GM21723 (cell line): Measurements from ENCODE around the gene DCBLD2.
"Not testable (repeated sequence)": the region's sequence is repeated elsewhere in the genome, so short reads cannot be mapped to it uniquely, and the experiment has no call there.

Source experiments
- ATAC-seq: cut with Tn5 transposase; IDR thresholded peaks from one replicate; pipeline ENCODE4 v1.9.1; 2021; ENCODE audit warnings: mild to moderate bottlenecking, moderate library complexity; ENCODE audit not compliant: unreplicated experiment

Gene DCBLD2

DNA sequence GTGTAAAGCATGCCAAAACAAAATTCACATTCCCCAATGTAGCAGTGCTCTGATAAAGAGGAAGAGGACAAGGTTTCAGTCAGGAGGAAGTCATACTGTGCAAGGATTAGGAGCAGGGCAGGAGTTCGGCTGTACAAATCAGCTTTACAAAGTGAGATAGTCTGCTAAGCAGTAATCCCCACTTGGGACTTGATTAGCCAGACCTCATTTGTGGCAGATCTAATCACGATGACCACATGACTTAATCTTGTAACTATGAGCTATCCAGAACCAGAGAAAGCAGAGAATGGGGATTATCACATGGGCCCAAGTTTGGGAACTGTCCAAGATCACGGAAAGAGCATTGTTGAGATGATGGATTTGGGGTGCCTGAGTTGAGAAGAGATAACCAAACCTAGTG lies 7.8 kb downstream of the DCBLD2 start:
- no peak for ATAC-seq

DNA sequence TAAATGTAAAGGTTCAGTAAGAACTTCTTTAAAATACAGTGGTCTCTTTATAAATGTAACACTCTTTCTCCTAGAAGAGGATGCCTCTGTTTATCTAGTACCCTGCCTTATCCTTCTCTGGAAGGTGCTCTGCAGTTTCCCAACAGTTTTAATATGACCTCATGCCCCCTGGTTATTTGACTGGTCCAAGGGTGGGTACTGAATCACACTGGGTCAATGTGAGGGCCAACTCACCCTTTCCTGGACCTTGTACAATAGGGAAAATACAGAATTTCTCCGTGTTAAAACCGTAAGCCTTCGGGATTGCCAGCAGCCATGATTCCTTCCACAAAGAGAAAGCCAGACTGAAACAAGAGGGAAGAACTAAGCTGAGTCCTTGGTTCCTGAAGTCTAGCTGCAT lies 9.2 kb downstream of the DCBLD2 start:
- no peak for ATAC-seq

DNA sequence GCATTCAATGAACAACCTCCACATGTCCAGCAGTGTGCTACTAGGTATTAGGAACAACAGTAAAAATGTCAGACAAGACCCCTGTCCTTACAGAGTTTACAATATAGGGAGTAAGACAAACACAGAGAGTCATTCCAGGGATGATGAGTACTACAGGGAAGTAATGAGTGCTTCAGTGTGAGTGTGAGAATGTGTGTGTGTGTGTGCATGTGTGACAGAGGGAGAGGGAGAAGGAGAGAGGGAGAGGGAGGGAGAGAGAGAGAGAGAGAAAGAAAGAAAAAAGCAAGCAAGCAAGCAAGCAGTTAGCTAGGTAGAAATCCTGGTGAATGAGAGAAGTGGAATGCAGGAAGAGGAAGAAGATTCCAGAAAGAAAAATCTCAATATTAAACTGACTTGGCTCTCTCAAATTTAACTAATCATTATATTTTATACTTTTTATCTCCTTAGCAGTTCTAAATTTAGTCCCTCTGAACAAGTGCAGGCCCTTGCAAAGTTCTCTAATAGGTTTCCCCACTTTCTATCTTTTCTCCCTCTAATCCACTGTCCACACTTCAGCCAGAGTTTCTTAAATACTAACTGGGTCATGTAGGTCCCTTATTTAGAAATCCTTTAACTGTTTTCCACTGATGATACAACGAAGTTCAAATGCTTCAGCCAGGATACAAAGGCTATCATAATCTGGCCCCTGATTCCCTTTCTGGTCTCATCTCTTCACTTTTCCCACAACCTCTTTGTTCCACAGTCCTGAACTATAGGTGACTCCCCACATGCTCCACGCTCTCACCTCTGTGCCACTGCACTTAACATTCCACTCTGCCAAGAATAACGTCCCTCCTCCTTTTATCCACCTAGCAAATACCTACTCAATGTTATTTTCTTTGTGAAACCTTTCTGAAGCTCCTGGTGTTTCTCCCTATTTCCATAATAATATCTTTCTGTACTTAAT lies 10.3 kb downstream of the DCBLD2 start:
- ATAC-seq: no peak

DNA sequence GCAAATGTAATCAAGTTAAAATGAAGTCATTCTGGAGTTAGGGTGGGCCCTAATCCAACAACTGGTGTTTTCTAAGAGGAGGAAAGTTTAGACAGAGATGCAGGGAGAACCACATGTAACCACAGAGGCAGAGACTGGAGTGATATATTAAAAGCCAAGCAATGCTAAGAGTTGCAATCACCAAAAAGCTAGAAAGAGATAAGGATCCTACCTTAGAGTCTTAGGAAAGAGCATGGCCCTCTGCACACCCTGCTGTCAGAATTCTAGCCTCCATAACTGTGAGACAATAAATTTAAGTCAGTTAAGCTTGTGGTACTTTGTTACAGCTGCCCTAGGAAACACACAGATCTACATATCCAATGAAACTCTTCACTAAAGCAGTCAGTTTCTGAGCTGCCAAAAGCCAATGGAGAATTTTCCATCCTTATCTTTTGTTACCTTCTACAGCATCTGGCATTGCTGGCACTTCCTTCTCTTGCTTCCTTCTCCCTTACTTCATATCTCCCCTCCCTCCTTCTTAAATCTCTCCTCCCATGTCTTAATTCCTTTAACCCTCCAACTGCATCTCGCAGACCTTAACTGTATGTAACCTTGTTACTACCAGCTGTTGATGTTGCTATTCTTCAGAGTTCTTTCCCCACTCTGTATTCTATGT lies 11.2 kb downstream of the DCBLD2 start:
- no peak for ATAC-seq

DNA sequence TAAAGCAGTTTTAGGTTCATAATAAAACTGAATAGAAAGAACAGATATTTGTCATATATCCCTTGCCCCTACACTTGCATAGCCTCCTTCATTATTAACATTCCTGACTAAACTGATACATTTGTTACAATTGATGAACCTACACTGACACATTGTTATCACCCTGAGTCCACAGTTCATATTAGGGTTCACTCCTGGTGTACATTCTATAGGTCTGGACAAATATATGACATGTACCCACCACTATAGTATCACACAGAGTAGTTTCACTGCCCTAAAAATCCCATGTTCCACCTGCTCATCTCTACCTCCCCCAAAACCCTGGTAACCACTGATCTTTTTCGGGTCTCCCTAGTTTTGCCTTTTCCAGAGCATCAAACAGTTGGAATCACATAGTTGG lies 13.8 kb downstream of the DCBLD2 start:
- no peak for ATAC-seq

DNA sequence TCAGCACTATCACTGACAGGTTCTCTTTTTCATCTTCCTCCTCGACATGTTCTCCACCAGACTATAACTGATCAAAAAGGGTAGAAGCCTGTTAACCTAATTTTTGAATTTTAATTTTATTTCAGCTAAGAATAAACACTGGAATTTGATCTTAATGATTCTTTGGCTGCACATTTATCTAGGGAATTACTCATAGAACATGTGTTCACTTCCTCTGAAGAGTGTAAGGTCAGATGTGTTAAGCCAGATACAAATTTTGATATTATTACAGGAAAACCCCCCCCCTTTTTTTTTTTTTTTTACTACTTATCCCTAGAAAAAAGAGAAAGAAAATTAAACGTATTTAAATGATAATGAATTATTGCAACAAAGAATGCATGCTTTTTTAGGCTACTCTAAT lies 15.0 kb downstream of the DCBLD2 start:
- ATAC-seq: no peak

DNA sequence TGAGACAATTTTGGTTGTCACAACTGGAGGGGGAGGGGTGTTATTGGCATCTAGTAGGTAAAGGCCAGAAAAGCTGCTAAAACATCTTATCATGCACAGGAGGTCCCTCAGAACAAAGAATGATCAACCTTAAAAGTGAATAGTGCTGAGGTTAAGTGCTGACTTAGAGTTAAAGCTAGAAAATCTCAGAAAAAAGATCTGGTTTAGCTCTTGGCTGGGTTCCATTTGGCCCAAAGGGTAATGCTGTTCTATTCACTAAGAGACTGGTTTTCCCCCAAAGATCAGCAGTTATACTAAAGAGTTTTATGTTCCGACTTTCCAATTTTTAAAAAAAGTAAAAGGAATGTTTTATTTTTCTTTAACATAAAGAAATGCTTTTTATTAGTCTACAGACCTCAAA lies 15.6 kb downstream of the DCBLD2 start:
- no peak for ATAC-seq

DNA sequence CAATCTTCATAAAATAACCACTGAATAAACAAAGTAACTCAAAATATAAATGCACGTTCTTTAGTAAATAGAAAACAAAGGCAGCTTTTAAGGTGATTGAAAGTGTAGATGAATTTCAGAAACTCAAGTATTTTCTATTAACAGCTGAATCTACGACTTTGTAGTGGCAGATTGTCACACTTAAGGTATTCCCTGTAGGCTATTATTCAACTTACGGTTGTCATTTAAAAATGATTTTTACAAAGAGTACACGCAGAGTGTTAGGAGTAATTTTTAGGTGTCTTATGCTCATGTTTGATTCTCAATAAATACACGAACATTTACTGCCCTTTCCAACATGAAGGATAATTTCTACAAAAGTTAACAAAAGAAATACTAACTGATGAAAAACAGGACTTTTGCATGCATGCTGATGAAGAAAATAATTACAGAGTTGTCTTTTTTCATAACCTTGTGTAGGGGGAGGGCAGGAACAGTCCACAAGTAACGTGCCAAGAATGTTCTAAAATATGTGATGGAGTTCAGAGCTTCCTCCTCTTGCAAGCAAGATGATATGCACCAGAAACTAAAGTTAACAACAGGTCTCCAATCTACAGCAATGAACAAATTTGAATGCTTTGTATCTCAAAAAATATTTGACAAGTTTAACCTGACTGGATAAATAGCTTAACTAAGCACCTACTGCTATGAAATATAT lies 16.7 kb downstream of the DCBLD2 start:
- no peak for ATAC-seq

DNA sequence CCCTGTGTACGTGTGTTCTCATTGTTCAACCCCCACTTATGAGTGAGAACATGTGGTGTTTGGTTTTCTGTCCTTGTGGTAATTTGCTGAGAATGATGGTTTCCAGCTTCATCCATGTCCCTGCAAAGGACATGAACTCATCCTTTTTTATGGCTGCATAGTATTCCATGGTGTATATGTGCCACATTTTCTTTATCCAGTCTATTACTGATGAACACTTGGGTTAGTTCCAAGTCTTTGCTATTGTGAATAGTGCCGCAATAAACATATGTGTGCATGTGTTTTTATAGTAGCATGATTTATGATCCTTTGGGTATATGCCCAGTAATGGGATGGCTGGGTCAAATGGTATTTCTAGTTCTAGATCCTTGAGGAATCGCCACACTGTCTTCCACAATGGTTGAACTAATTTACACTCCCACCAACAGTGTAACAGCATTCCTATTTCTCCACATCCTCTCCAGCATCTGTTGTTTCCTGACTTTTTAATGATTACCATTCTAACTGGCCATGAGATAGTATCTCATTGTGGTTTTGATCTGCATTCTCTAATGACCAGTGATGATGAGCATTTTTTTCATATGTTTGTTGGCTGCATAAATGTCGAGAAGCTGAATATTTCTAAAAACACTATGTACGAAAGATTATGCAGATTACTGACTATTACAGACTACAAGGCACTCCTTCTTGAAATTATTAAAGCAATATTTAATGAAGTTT lies 18.7 kb downstream of the DCBLD2 start:
- not testable (repeated sequence) for ATAC-seq

DNA sequence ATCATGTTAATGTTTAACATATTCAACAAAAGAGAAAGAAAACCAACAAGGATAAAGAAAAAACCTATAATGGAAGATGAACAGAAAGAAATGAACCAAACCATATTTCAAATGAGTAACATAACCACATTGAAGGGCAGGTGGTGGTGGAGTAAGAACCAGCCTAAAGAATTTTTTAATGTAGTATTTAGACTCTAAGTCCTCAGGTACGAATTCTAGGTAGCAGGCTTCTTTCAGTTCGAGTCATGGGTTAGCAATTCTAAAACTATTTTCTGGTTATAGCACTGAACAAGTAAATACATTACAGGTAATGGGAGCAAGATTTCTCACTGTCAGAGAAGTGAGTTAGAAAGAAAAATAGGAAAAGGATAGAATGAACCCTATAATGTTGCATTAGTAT lies 24.4 kb downstream of the DCBLD2 start:
- ATAC-seq: peak; percentile 42

DNA sequence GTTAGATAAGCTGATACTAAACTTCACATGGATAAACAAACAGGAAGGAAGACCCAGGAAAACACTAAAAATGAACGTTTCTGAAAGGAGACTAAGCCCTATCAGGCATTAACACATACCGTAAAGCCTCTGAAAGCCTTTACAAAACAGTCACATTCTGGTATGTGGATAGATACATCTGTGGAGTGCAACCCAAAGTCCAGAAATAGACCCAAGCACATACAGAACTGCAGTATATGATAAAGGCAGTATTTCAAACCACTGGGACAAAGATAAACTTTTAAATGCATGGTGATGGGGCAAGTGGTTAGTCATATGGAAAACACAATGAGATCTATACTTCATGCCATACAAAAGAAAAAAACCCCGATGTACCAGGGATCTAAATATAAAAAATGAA lies 26.0 kb downstream of the DCBLD2 start:
- no peak for ATAC-seq

DNA sequence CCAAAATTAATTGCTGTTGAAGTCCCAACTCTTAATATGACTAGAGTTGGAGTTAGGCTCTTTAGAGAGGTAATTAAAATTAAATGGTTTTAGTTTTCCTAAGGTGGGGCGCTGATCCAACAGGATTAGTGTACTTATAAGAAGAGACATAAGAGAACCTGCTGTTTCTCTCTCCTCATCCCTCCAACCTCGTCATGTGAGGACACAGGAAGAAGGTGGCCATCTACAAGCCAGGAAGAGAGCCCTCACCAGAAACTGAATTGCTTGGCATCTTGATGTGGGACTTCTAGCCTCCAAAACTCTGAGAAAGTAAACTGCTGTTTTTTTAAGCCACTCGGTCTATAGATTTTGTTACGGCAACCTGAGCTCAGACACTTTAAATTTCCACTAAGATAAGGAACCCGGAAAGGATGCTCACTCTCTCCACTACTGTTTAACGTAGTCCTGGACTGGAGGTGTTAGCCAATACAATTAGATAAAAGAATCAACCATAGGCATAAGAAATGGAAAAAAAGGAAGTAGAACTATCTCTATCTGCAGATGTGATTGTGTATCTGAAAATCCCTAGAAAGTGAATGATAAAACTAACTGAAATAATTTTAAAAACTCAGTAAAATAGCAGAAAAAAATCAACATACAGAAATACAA lies 26.8 kb downstream of the DCBLD2 start:
- no peak for ATAC-seq

DNA sequence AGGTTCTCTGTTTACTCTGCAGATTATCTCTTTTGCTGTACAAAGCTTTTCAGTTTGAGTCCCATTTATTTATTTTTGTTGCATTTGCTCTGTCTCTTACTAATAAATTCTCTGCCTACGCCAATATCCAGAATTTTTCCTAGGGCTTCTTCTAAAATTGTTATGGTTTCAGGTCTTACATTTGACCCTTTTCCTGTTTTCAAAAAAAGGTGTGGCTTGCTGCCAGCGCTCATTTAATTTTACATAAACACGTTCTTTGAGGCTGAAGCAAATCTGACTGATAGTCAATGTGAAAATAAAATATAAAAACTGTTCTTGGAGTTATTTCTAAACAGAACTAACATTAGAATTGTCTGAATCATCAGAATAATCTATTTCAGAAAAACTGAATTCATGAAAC lies 32.1 kb downstream of the DCBLD2 start:
- no peak for ATAC-seq

DNA sequence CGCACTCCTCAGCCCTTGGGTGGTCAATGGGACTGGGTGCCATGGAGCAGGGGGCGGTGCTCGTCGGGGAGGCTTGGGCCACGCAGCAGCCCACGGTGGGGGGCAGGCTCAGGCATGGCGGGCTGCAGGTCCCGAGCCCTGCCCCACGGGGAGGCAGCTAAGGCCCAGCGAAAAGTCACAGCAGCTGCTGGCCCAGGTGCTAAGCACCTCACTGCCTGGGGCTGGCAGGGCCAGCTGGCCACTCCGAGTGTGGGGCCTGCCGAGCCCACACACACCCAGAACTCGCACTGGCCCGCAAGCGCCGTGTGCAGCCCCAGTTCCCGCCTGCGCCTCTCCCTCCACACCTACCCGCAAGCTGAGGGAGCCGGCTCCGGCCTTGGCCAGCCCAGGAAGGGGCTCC lies 43.5 kb downstream of the DCBLD2 start:
- ATAC-seq: not testable (repeated sequence)

DNA sequence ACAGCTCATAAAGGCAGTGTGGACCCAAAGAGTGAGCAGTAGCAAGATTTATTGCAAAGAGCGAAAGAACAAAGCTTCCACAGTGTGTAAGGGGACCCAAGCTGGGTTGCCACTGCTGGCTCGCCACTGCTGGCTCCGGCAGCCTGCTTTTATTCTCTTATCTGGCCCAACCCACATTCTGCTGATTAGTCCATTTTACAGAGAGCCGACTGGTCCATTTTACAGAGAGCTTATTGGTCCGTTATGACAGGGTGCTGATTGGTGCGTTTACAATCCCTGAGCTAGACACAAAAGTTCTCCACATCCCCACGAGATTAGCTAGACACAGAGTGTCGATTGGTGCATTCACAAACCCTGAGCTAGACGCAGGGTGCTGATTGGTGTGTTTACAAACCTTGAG lies 44.2 kb downstream of the DCBLD2 start:
- not testable (repeated sequence) for ATAC-seq

DNA sequence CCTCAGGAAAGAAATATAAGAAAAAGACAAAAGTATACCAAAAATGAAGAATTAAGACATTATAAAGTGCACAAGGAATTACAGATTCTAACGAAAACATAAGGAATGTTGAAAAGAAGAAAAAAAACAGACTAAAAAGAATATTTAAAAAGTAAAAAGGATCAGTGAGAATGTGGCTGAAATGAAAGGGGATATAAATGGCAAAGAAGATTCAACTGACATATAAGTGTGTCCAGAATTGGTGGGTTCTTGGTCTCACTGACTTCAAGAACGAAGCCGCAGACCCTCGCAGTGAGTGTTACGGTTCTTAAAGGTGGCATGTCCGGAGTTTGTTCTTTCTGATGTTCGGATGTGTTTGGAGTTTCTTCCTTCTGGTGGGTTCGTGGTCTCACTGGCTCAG lies 44.8 kb downstream of the DCBLD2 start:
- no peak for ATAC-seq

DNA sequence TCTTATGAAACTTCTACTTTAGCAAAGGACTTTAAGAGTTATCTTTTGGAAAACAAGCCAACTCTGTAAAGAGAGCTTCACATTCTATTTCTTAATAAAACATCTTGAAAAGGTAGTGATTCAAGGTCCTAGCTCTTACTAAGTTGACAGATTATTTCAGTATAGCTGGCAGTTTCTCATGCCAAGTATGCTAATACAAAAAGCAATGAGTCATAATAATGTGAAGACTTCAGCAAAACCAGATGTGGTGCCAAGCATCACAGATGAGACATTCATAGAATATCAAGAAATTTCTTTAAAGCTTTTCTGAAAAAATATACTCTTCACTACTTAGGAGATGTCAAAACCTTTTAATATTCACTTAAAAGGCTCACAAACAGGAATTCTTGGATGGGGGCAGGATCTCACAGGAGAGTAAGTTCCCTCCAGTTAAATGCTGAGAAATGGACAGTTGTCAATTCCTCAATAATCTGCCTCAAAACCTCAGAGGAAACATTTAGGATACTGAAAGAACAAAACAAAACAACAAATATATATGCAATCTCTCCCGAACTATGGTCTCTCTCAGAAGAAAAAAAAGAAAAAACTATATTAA lies 45.6 kb downstream of the DCBLD2 start:
- ATAC-seq: no peak

DNA sequence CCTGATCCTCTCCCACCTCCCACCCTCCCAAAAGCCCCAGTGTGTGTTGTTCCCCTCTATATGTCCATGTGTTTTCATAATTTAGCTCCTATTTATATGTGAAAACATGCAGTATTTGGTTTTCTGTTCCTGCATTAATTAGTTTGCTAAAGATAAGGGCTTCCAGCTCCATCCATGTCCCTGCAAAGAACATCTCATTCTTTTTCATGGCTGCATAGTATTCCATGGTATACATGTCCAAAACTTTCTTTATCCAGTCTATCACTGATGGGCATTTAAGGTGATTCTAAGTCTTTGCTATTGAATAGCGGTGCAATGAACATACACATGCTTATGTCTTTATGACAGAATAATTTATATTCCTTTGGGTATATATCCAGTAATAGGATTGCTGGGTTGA lies 53.4 kb downstream of the DCBLD2 start:
- ATAC-seq: no peak

DNA sequence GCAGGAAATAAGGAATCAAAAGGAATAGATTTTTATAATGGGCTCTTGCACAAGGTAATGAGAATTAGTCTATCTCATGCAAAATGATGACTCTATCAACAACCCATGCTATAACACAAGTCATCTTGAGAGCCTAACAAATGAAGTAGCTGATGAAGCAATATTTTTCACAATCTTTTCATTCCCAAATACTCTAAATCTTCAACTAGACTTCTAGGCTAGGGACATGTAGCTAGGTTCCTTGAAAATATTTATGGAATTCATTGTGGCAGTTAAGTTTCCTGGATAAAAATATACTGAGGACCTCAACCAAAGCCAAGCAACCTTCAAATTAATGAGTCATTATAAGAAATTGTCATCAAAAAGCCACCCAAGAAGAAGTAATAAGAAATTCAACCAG lies 55.4 kb downstream of the DCBLD2 start:
- no peak for ATAC-seq

DNA sequence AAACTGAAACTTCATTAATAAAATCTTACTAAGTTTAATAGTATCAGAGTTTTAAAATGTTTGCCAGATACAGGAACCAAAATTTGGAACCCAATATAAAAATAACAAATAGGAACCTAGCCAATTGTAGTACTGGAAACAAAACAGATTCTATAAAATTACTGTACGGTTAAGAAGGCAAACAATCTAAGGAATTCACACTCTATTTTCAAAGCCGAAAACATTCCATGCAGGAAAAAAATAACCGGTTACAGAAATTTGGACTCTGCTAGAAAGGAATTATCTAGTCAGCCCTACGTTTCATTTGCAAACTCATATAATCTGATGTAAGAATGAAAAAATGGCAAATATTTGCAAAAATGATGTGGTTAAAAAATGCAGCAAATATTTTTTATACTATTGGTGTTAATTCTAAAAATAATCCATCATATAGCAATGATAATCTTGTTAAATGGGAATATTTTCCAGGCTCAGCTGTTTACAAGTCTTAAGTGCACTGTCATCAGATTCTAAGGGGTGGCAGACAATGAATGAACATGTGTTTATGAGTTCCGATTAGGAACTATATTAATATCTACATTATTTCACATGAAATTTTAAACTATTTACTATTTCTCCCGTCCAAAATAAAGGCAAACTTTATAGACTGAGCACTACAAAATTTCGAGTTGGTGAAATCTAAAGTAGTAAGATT lies 58.1 kb downstream of the DCBLD2 start:
- ATAC-seq: no peak
